GM12892 (cell line): ENCODE measurements around the gene ZDHHC11.
"Not testable (repeated sequence)": the region's sequence is repeated elsewhere in the genome, so short reads cannot be mapped to it uniquely, and the experiment has no call there.

ENCODE experiments used
- DNase-seq: peaks from one replicate; pipeline ENCODE4 v3.0.0; 2011; ENCODE audit not compliant: insufficient read length
- FAIRE-seq: peaks from 2 replicates; lab custom pipeline; 2011; peaks lifted over from hg19 to GRCh38; lab: Jason Lieb, UNC
- POLR2A ChIP-seq: IDR thresholded peaks from 2 replicates; pipeline ENCODE4 v1.6.1; 2011; ENCODE audit warnings: low read depth, low read length, control low read depth
- POLR2AphosphoS5 ChIP-seq: IDR thresholded peaks from 2 replicates; pipeline ENCODE4 v1.6.1; 2011; ENCODE audit warnings: low read depth, low read length, control low read depth
- TAF1 ChIP-seq: IDR thresholded peaks from 2 replicates; pipeline ENCODE4 v1.6.1; 2011; ENCODE audit warnings: low read depth, mild to moderate bottlenecking, control low read depth, low read length, borderline replicate concordance

ZDHHC11 gene

DNA sequence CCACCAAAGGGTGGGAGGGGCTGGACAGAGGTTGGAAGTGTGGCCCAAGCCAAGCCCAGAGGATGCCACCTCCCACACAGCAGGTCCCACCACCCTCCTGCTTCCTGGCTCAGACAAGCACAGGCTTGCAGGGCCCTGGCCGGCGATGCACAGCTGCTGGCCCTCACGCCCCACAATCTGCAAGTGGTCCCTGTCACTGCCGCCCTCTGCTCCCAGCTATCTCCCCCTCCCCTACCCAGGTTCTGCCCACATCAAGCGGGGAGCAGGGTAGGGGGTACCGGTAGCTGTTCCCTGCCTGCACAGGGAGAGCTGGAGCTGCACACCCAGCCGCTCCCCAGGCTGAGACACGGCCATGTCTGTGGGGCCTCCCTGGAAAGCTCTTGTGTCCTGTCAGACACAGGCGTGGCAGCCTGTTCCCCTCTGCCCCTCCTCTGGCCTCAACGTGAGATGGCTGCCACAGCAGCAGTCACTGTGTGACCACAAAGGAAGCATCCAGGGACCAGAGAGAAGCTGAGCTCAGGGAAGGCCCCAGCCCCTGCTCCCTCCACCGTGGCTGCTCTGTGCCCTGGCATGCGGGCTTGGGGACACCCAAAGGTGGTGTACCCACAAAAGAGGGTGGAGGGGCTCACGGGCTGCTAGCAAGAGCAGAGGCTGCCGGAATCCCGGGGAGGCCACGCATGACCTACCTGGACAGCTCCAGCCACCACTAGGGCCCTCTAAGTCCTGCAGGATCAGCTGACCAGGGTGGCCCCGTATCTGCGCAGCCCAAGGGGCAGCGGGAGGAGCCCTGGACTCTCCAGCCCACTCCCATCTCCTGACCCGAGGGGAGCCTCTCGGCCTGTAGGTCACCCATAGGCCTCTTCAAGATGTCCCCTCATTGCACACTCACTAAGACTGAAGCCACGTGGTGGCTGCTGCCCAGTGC is 10.9 kb upstream of the ZDHHC11 start:
- TF ChIP-seq POLR2AphosphoS5 (peak; percentile 0; the same call in 1 of the 2 replicates), TAF1 (no peak)
- FAIRE-seq (no peak), DNase-seq (no peak)

GRCh38 chr5:860506-861150 is 9.8 kb upstream of the ZDHHC11 start:
- no peak for FAIRE-seq
- no peak for DNase-seq
- TF ChIP-seq TAF1 (no peak), POLR2A (no peak), POLR2AphosphoS5 (no peak)

DNA sequence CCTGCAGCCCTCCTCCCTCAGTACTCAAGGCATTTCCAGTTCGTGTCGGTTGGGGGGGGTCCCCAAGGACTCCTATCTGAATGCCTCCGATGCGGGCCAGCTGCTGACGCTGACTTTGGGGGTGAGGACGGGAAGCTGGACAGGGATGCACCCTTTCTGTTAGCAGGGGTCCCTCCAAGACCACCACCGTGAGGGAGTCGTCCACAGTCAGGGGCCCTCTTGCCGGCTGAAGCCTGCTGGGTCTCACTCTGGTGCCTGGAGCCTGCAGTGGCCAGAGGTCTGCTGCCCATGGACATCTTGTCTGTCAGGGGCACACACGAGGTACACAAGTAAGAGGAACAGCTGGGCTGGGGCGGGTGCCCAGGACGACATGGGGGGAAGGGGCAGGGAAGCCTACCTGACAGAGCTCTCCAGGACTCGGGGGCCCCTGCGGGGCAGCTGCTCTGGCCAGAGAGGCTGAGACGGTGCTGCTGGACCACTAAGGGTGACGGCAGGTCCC is 9.1 kb upstream of the ZDHHC11 start:
- DNase-seq (no peak), FAIRE-seq (no peak)
- TF ChIP-seq TAF1 (no peak), POLR2A (no peak), POLR2AphosphoS5 (no peak)

- FAIRE-seq (no peak), DNase-seq (no peak)
- TF ChIP-seq POLR2AphosphoS5 (no peak), TAF1 (no peak)
Measured at GRCh38 chr5:859391-859790, 8.6 kb upstream of the ZDHHC11 start.

GRCh38 chr5:858726-859125 is 7.9 kb upstream of the ZDHHC11 start:
- TF ChIP-seq POLR2AphosphoS5 (no peak), POLR2A (no peak), TAF1 (no peak)
- FAIRE-seq (no peak), DNase-seq (no peak)

GRCh38 chr5:856531-857425 is 6.0 kb upstream of the ZDHHC11 start:
- TF ChIP-seq POLR2AphosphoS5 (no peak), TAF1 (no peak), POLR2A (no peak)
- no peak for DNase-seq
- FAIRE-seq = peak; percentile 74

DNA sequence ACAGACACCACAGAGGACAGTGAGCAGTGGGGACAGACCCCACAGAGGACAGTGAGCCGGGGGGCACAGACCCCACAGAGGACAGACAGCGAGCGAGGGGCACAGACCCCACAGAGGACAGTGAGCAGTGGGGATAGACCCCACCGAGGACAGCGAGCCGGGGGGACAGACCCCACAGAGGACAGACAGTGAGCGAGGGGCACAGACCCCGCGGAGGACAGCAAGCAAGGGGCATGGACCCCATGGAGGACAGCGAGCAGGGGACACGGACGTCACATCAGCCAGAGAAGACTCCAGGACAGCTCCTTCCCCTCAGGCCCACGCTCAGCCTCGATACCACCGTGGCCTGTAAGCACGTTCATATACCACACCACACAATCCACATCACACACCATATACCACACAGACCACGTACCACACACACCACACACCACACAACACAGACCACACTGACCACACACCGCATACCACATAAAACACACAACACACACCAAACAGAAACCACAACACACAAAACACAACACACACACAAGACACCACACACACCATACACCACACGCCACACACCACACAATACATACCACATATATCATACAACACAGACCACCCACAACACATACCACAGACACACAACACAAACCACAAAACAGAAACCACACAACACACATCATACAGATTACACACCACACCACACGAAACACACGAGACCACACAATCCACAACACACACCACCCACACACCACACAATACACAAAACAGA is 5.2 kb upstream of the ZDHHC11 start:
- FAIRE-seq (no peak), DNase-seq (no peak)
- no peak for TF ChIP-seq POLR2AphosphoS5

- FAIRE-seq (no peak), DNase-seq (no peak)
- no peak for TF ChIP-seq POLR2A
- no peak for TF ChIP-seq TAF1
- no peak for TF ChIP-seq POLR2AphosphoS5
Measured at GRCh38 chr5:854966-855743, 4.4 kb upstream of the ZDHHC11 start.

- no peak for DNase-seq
- FAIRE-seq = no peak
- TF ChIP-seq POLR2AphosphoS5 = no peak
- no peak for TF ChIP-seq TAF1
- TF ChIP-seq POLR2A = no peak
Measured at GRCh38 chr5:854217-854616, 3.4 kb upstream of the ZDHHC11 start.

DNA sequence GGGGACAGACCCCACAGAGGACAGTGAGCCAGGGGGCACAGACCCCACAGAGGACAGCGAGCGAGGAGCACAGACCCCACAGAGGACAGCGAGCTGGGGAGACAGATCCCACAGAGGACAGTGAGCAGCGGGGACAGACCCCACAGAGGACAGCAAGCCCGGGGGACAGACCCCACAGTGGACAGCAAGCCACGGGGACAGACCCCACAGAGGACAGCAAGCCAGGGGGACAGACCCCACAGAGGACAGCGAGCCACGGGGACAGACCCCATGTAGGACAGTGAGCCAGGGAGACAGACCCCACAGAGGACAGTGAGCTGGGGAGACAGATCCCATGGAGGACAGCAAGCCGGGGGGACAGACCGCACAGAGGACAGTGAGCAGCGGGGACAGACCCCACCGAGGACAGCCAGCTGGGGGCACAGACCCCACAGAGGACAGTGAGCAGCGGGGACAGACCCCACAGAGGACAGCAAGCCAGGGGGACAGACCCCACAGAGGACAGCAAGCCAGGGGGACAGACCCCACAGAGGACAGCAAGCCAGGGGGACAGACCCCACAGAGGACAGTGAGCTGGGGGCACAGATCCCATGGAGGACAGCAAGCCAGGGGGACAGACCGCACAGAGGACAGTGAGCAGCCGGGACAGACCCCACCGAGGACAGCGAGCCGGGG is 2.8 kb upstream of the ZDHHC11 start:
- not testable (repeated sequence) for FAIRE-seq, DNase-seq
